ENCODE measurements around the gene FAM162B. TPM values are rescaled to one million over a fixed set of nuclear protein-coding genes. Genes with fewer than 3 reads are reported as not detected.

The FAM162B gene
- total RNA-seq, 2 experiments from 2014 or later = not detected

DNA sequence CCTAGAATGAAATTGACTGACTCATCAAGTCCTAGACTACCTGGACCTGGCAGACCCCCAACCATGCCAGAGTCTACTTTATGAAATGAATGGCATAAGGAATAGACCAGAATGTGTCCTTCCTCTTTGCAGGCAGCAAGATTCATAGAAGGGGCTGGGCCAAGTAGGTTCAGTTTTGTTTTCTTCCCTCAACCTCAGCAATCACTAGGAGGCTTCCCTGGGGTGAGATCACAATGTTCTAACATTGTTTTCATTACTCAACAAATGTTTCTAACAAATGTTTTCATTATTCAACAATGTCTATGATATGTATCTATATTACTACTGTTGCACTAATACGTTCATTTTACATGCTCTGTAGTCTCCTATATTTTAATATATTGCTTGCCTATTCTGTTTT is 8.4 kb upstream of the FAM162B start:
- intact Hi-C loops (cut with micrococcal nuclease; ENCODE audit: unreplicated experiment) = no loop called here
- CTCF ChIA-PET (ENCODE audit: unreplicated experiment) = no interaction called here
- H3K4me1 ChIP-seq (ENCODE audit: insufficient read depth, low read length, poor library complexity, severe bottlenecking) = no peaks in the 10 kb centered on the region
- H3K9me3 ChIP-seq (ENCODE audit: low read length) = no peaks in the 10 kb centered on the region
- H4K20me1 ChIP-seq (ENCODE audit: insufficient read depth, low read length) = no peaks in the 10 kb centered on the region
- no peak overlapping the region for H3K27ac ChIP-seq (ENCODE audit: low read depth, low read length, poor library complexity, severe bottlenecking)
- no peak for DNase-seq (ENCODE audit: low spot score)
- no peaks in the 10 kb centered on the region; the same call in 1 of the 2 replicates for H3K9me2 ChIP-seq (ENCODE audit: insufficient read depth, low read length)
- no peak overlapping the region for H3K4me2 ChIP-seq (ENCODE audit: low read length)
- H3K79me2 ChIP-seq (ENCODE audit: insufficient read depth, low read depth, low read length) = no peaks in the 10 kb centered on the region
- no TSS peak for BruUV-seq (replicated peaks)
- POLR2A ChIA-PET = no interaction called here
- no peak overlapping the region for H2AFZ ChIP-seq (ENCODE audit: low read length)
- no peaks in the 10 kb centered on the region for H3K36me3 ChIP-seq (ENCODE audit: insufficient read depth, low read length)
- H3K4me3 ChIP-seq (ENCODE audit: low read depth, low read length, poor library complexity, severe bottlenecking) = no peak overlapping the region
- TF ChIP-seq, protein P1, sequence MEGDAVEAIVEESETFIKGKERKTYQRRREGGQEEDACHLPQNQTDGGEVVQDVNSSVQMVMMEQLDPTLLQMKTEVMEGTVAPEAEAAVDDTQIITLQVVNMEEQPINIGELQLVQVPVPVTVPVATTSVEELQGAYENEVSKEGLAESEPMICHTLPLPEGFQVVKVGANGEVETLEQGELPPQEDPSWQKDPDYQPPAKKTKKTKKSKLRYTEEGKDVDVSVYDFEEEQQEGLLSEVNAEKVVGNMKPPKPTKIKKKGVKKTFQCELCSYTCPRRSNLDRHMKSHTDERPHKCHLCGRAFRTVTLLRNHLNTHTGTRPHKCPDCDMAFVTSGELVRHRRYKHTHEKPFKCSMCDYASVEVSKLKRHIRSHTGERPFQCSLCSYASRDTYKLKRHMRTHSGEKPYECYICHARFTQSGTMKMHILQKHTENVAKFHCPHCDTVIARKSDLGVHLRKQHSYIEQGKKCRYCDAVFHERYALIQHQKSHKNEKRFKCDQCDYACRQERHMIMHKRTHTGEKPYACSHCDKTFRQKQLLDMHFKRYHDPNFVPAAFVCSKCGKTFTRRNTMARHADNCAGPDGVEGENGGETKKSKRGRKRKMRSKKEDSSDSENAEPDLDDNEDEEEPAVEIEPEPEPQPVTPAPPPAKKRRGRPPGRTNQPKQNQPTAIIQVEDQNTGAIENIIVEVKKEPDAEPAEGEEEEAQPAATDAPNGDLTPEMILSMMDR (conservative IDR thresholded peaks at IDR 0.05; ENCODE audit: low read length) = no peak
- no peak for TF ChIP-seq EZH2phosphoT487 (IDR thresholded peaks at IDR 0.05; ENCODE audit: borderline replicate concordance, low read depth, low read length)

DNA sequence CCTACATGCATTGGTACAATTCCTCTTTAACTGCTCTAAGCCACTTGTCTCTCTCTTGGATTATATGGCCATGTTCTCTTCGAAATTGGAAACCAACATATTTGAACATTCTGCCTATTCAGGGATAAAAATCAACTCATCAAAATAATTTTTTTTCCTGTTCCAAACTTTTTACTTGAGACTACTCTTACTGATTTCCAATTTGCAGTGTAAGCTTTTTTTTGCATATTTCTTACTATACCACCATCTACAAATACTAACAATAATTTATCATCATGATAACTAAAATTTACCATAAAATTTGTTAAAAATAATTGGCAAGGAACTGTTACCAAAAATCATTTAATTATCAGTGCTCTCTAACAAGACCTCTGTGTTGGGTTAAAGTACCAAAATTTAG is 6.9 kb upstream of the FAM162B start:
- no peak overlapping the region for H3K4me3 ChIP-seq (ENCODE audit: low read depth, low read length, poor library complexity, severe bottlenecking)
- no peaks in the 10 kb centered on the region for H3K4me1 ChIP-seq (ENCODE audit: insufficient read depth, low read length, poor library complexity, severe bottlenecking)
- ChIA-PET CTCF (ENCODE audit: unreplicated experiment) (no interaction called here), POLR2A (no interaction called here)
- no peaks in the 10 kb centered on the region for H4K20me1 ChIP-seq (ENCODE audit: insufficient read depth, low read length)
- no peaks in the 10 kb centered on the region; the same call in 1 of the 2 replicates for H3K9me2 ChIP-seq (ENCODE audit: insufficient read depth, low read length)
- intact Hi-C loops (cut with micrococcal nuclease; ENCODE audit: unreplicated experiment) = no loop called here
- H3K79me2 ChIP-seq (ENCODE audit: insufficient read depth, low read depth, low read length) = no peaks in the 10 kb centered on the region
- H3K4me2 ChIP-seq (ENCODE audit: low read length) = no peak overlapping the region
- H2AFZ ChIP-seq (ENCODE audit: low read length) = no peak overlapping the region
- H3K27ac ChIP-seq (ENCODE audit: low read depth, low read length, poor library complexity, severe bottlenecking) = no peak overlapping the region
- H3K36me3 ChIP-seq (ENCODE audit: insufficient read depth, low read length) = no peaks in the 10 kb centered on the region
- TF ChIP-seq EZH2phosphoT487 (IDR thresholded peaks at IDR 0.05; ENCODE audit: borderline replicate concordance, low read depth, low read length) = no peak
- DNase-seq (ENCODE audit: low spot score) = no peak
- BruUV-seq (replicated peaks) = no TSS peak
- no peaks in the 10 kb centered on the region for H3K9me3 ChIP-seq (ENCODE audit: low read length)

DNA sequence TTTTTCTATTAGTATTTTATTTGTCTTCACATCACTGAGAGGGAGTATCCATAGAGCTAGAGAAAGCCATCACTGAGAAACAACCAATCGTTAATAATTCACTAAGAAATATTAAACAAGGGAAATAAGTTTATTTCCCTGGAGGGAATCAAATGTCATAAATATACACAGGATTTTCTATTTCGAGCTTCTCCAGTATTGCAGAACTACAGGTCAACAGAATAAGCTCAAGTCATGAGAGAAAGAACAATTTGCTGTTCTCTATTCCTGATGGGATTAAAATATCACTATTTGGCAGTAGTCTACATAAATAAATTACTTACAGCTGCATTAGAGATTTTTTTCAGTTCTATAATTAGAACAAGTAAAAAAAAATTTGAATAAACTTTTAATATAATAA is 2.2 kb upstream of the FAM162B start:
- DNase-seq (ENCODE audit: low spot score) = no peak
- no peaks in the 10 kb centered on the region for H3K4me1 ChIP-seq (ENCODE audit: insufficient read depth, low read length, poor library complexity, severe bottlenecking)
- H3K36me3 ChIP-seq (ENCODE audit: insufficient read depth, low read length) = no peaks in the 10 kb centered on the region
- no peak overlapping the region for H3K27ac ChIP-seq (ENCODE audit: low read depth, low read length, poor library complexity, severe bottlenecking)
- no peaks in the 10 kb centered on the region for H4K20me1 ChIP-seq (ENCODE audit: insufficient read depth, low read length)
- CTCF ChIA-PET (ENCODE audit: unreplicated experiment) = no interaction called here
- no peak overlapping the region for H3K4me3 ChIP-seq (ENCODE audit: low read depth, low read length, poor library complexity, severe bottlenecking)
- BruUV-seq (replicated peaks) = no TSS peak
- H3K79me2 ChIP-seq (ENCODE audit: insufficient read depth, low read depth, low read length) = no peaks in the 10 kb centered on the region
- no peaks in the 10 kb centered on the region for H3K9me3 ChIP-seq (ENCODE audit: low read length)
- no peaks in the 10 kb centered on the region for H3K9me2 ChIP-seq (ENCODE audit: insufficient read depth, low read length)
- intact Hi-C loops (cut with micrococcal nuclease; ENCODE audit: unreplicated experiment) = no loop called here
- H3K4me2 ChIP-seq (ENCODE audit: low read length) = no peak overlapping the region
- POLR2A ChIA-PET = interaction anchor here (1.9 kb wide), 1 partner anchor 9 kb away, joined by 8 read pairs; no protein-coding TSS in a partner anchor
- H2AFZ ChIP-seq (ENCODE audit: low read length) = no peak overlapping the region
- TF ChIP-seq EZH2phosphoT487 (IDR thresholded peaks at IDR 0.05; ENCODE audit: borderline replicate concordance, low read depth, low read length) = no peak
- TF ChIP-seq, protein P1 (conservative IDR thresholded peaks at IDR 0.05; ENCODE audit: low read length) = no peak

Data from OCI-LY7 (cell line).